Measurements from ENCODE around the gene FLNB. TPM values are rescaled to one million over a fixed set of nuclear protein-coding genes. Genes with fewer than 3 reads are reported as not detected.
"Not testable (repeated sequence)": the region's sequence is repeated elsewhere in the genome, so short reads cannot be mapped to it uniquely, and the experiment has no call there.

FLNB gene
- total and polyA plus RNA-seq, 8 donors = 80.1 to 126 (median 93.3) TPM

DNA sequence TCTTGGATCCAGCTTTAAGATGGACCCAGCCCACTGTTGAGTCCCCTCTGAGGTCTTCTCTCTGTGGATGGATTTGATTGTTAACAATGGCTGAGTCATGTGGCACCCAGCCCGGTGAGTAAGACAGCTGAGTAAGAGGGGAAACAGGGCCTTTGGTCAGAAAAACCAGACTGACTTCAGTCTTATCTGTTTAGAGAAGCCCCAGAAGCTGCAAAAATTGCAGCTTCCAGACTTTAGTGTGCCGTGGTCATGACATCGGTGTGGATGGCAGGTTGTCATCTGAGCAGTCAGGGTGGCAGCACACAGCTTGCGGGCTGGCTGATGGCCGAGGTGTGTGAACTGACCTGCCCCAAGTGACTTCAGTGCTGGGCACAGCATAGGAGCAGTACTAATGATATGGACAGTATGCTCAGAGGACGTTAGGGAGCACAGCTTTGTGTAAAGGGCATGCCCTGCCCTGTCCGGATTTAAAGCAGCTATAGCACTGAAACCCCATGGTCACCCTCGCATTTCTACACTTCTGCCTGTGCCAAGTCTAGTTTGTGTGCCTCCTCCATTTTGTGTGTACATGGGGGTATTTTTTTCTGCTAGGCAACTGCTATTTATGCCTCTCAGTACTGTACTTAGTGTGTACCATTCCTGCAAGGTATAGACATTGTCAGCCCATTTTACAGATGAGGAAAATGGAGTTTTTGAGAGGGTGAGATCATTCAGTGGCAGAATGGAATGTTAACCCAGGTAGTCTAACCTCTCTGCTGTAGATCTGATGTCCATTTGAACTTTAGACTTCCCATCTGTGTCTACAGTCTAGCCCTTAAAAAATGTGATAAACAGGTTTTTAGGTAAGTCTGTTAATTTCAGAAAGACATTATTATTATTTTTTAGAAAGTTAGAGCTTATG lies 44.4 kb downstream of the FLNB start:
- peak overlapping the region; percentile 68 for H3K27ac ChIP-seq
- H3K36me3 ChIP-seq = no peaks in the 10 kb centered on the region
- no peaks in the 10 kb centered on the region for H3K9me3 ChIP-seq
- peak; percentile 58 for ATAC-seq
- peak in 1 of 4 donors; percentile 79 for DNase-seq
- H3K4me3 ChIP-seq = no peak overlapping the region
- H3K27me3 ChIP-seq = no peaks in the 10 kb centered on the region
- TF ChIP-seq, protein P1, sequence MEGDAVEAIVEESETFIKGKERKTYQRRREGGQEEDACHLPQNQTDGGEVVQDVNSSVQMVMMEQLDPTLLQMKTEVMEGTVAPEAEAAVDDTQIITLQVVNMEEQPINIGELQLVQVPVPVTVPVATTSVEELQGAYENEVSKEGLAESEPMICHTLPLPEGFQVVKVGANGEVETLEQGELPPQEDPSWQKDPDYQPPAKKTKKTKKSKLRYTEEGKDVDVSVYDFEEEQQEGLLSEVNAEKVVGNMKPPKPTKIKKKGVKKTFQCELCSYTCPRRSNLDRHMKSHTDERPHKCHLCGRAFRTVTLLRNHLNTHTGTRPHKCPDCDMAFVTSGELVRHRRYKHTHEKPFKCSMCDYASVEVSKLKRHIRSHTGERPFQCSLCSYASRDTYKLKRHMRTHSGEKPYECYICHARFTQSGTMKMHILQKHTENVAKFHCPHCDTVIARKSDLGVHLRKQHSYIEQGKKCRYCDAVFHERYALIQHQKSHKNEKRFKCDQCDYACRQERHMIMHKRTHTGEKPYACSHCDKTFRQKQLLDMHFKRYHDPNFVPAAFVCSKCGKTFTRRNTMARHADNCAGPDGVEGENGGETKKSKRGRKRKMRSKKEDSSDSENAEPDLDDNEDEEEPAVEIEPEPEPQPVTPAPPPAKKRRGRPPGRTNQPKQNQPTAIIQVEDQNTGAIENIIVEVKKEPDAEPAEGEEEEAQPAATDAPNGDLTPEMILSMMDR (IDR thresholded peaks at IDR 0.05) = no peak
- peaks cover 26 to 44% of the 10 kb centered on the region in 2 donors for H3K4me1 ChIP-seq
- intact Hi-C loops (cut with DNase I) = no loop called here

DNA sequence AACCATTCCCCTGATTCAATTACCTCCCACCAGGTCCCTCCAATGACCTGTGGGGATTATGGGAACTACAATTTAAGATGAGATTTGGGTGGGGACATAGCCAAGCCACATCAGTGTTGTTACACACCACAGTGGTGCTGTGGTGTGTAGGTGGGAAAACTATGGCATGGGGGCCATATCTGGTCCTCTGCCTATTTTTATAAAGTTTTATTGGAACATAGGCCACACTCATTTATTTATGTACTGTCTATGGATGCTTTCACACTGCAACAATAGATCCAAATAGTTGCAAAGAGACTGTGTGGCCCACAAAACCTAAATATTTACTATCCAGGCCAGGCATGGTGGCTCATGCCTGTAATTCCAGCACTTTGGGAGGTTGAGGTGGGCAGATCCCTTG lies 46.4 kb downstream of the FLNB start:
- Histone ChIP-seq H3K27me3 (no peaks in the 10 kb centered on the region), H3K4me1 (peaks cover 17 to 48% of the 10 kb centered on the region in 2 donors), H3K27ac (no peak overlapping the region), H3K4me3 (no peak overlapping the region), H3K9me3 (no peaks in the 10 kb centered on the region), H3K36me3 (no peaks in the 10 kb centered on the region)
- TF ChIP-seq, protein P1 (IDR thresholded peaks at IDR 0.05) = no peak
- intact Hi-C loops (cut with DNase I) = no loop called here
- DNase-seq (no peak), ATAC-seq (no peak)

DNA sequence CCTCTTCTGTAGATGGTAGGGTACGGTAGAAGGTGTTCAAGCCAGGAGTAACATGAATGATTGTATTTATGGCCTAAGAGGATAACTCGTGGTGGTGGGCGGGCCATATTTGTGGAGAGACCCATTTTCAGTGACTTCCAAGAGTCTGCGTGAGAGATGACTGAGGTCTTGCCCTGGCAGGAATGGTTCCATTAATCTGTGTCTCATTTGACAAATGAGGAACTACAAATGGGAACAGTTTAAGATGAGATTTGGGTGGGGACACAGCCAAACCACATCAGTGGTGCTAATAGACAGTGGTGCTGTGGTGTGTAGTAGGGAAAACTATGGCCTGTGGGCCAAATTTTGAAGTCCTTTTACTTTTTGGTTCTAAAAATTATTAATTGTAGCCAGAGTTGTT lies 47.1 kb downstream of the FLNB start:
- TF ChIP-seq, protein P1 (IDR thresholded peaks at IDR 0.05) = no peak
- no peak for DNase-seq
- no peaks in the 10 kb centered on the region for H3K27me3 ChIP-seq
- peaks cover 18 to 47% of the 10 kb centered on the region in 2 donors for H3K4me1 ChIP-seq
- intact Hi-C loops (cut with DNase I) = no loop called here
- H3K36me3 ChIP-seq = no peaks in the 10 kb centered on the region
- no peak overlapping the region for H3K4me3 ChIP-seq
- no peaks in the 10 kb centered on the region for H3K9me3 ChIP-seq
- no peak for ATAC-seq
- no peak overlapping the region for H3K27ac ChIP-seq

DNA sequence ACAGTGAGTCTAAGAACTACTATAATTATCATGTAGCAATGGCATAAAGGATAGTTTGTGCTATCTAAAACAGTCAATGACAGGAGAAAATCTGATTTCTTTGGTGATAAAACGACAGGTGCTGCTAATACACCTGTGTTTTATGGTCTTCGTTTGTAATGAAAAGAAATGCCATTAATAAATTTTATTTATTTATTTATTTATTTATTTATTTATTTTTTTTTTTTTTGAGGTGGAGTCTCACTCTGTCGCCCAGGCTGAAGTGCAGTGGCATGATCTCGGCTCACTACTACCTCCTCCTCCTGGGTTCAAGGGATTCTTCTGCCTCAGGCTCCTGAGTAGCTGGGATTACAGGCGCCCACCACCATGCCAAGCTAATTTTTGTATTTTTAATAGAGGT lies 47.7 kb downstream of the FLNB start:
- intact Hi-C loops (cut with DNase I); ATAC-seq; H3K36me3 ChIP-seq; H3K9me3 ChIP-seq; H3K27me3 ChIP-seq; DNase-seq; H3K4me3 ChIP-seq; H3K27ac ChIP-seq: not testable (repeated sequence)
- H3K4me1 ChIP-seq = peaks cover 18 to 41% of the 10 kb centered on the region in 2 donors

DNA sequence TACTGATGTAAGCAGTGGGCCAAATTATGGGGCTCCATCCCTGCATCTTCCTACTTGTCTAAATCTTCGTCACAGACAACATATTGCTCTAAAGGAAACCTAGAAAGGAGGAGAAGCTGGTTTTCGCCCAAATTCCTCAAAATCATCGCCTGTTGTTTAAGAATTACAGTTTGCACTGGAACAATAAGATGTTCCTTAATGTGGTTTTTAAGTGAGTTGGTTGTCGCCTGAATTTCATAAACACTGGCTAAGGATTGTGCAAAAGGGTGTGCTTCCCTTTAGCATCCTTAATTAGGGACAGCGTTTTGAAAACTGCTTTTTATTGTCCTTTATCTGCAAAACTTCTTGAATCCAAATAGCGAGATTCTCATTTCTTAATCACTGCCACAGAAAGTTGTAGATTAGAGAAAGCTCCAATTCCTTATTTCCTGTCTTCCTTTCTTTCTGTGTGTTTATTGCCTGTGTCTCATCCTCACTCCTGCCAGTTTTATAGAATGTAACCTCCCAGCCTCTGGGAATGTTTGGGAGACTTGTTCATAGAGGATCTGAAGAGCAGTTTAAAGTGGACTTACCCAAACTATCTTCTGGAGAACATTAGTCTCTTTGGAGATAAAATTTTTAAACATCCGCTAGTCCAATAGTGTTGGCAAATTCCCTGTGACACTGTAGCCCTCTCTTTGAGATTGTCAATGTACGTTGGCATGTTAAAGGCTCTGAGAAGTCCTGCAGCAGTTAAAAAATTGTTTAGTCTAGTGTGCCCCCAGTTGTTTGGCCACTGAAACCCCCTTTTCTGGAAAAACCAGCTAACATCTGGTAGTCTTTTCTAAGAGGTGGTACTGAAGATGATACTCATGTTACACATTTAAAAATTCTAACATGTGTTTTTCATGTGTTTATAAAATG lies 50.4 kb downstream of the FLNB start:
- Histone ChIP-seq H3K27ac (no peak overlapping the region), H3K27me3 (no peaks in the 10 kb centered on the region), H3K9me3 (no peaks in the 10 kb centered on the region), H3K4me3 (no peak overlapping the region), H3K4me1 (peaks cover 6 to 21% of the 10 kb centered on the region in 2 donors), H3K36me3 (no peaks in the 10 kb centered on the region)
- intact Hi-C loops (cut with DNase I) = no loop called here
- peak; percentile 9 for ATAC-seq
- TF ChIP-seq, protein P1 (IDR thresholded peaks at IDR 0.05) = no peak
- DNase-seq = no peak

Measured in left lung (tissue), 10 donors.